HepG2 (cell line): ENCODE results near the gene PARN. TPM values are rescaled to one million over a fixed set of nuclear protein-coding genes. Genes with fewer than 3 reads are reported as not detected.

Source experiments
- ASH2L ChIP-seq: fragments of 300-600, 200-600 bp; sonication (generic); IDR thresholded peaks from 2 replicates; pipeline ENCODE4 v1.7.0; 2017; ENCODE audit warnings: low read depth, mild to moderate bottlenecking, moderate library complexity, mixed read lengths, low read length; ENCODE audit not compliant: insufficient read length
- ATF7 ChIP-seq, 2 experiments: fragments of 450-650 bp in 1 of 2; sonication (generic) in 1 of 2; formaldehyde crosslinking in 1 of 2; IDR thresholded peaks; 2 replicates each; pipeline versions ENCODE4 v1.4.0 to v1.6.1; 2016 to 2020; ENCODE audit warnings: antibody characterized with exemption in 1 of 2, mild to moderate bottlenecking in 1 of 2, missing genetic modification reagents in 1 of 2
- ATRX ChIP-seq: sonication (generic); formaldehyde crosslinking; IDR thresholded peaks from 2 replicates; pipeline ENCODE4 v1.4.0; 2020; ENCODE audit warnings: missing genetic modification reagents, borderline replicate concordance
- DMAP1 ChIP-seq: IDR thresholded peaks from 2 replicates; pipeline ENCODE4 v1.6.1; 2016
- EED ChIP-seq: sonication (generic); formaldehyde crosslinking; IDR thresholded peaks from 2 replicates; pipeline ENCODE4 v1.5.0; 2020; ENCODE audit warnings: mild to moderate bottlenecking, missing genetic modification reagents
- FOXK2 ChIP-seq: fragments of 450-650 bp; IDR thresholded peaks from 2 replicates; pipeline ENCODE4 v1.6.1; 2016
- HNRNPK ChIP-seq: fragments of 200-400 bp; formaldehyde crosslinking; IDR thresholded peaks from 2 replicates; pipeline ENCODE4 v1.6.1; 2018; ENCODE audit warnings: low read length, low read depth, moderate library complexity, mild to moderate bottlenecking; ENCODE audit not compliant: poor library complexity, severe bottlenecking
- HOXD1 ChIP-seq: sonication (generic); formaldehyde crosslinking; IDR thresholded peaks from 2 replicates; pipeline ENCODE4 v1.5.0; 2020; ENCODE audit warnings: missing genetic modification reagents
- NR2F2 ChIP-seq: IDR thresholded peaks from 2 replicates; pipeline ENCODE4 v1.6.1; 2012; ENCODE audit warnings: low read depth, inconsistent platforms, borderline replicate concordance
- PAX8 ChIP-seq: sonication (generic); formaldehyde crosslinking; IDR thresholded peaks from 2 replicates; pipeline ENCODE4 v1.8.0; 2022; ENCODE audit warnings: mild to moderate bottlenecking, missing genetic modification reagents, borderline replicate concordance
- PLRG1 ChIP-seq: fragments of 450-650 bp; conservative IDR thresholded peaks from 2 replicates; pipeline ENCODE4 v1.6.1; 2016
- RBM39 ChIP-seq: fragments of 200-400 bp; formaldehyde crosslinking; IDR thresholded peaks from one replicate; pipeline ENCODE4 v1.6.1; 2018; ENCODE audit warnings: antibody characterized with exemption, mild to moderate bottlenecking, low read depth, low read length; ENCODE audit not compliant: poor library complexity, severe bottlenecking
- RFX1 ChIP-seq: fragments of 450-650 bp; IDR thresholded peaks from 2 replicates; pipeline ENCODE4 v1.6.1; 2017
- SP2 ChIP-seq: sonication (generic); formaldehyde crosslinking; IDR thresholded peaks from 2 replicates; pipeline ENCODE4 v1.5.1; 2020; ENCODE audit warnings: mild to moderate bottlenecking, missing genetic modification reagents
- TRIM24 ChIP-seq: sonication (generic); formaldehyde crosslinking; IDR thresholded peaks from 2 replicates; pipeline ENCODE4 v1.8.0; 2022; ENCODE audit warnings: mild to moderate bottlenecking, missing genetic modification reagents
- XBP1 ChIP-seq: sonication (generic); formaldehyde crosslinking; IDR thresholded peaks from 2 replicates; pipeline ENCODE4 v1.5.0; 2020; ENCODE audit warnings: missing genetic modification reagents
- ZKSCAN8 ChIP-seq: IDR thresholded peaks from 2 replicates; pipeline ENCODE4 v1.6.1; 2016; ENCODE audit warnings: borderline replicate concordance, missing genetic modification reagents, missing compliant biosample characterization
- ZNF33B ChIP-seq: sonication (generic); formaldehyde crosslinking; IDR thresholded peaks from 2 replicates; pipeline ENCODE4 v1.5.1; 2020; ENCODE audit warnings: mild to moderate bottlenecking, missing genetic modification reagents
- ZNF570 ChIP-seq: sonication (generic); formaldehyde crosslinking; IDR thresholded peaks from 2 replicates; pipeline ENCODE4 v1.4.0; 2020; ENCODE audit warnings: mild to moderate bottlenecking, missing genetic modification reagents, borderline replicate concordance
- ZNF589 ChIP-seq: sonication (generic); formaldehyde crosslinking; conservative IDR thresholded peaks from 2 replicates; pipeline ENCODE4 v1.8.0; 2022; ENCODE audit warnings: mild to moderate bottlenecking, moderate library complexity, missing genetic modification reagents
- ZNF672 ChIP-seq: sonication (generic); formaldehyde crosslinking; IDR thresholded peaks from 2 replicates; pipeline ENCODE4 v1.8.1; 2022; ENCODE audit warnings: missing genetic modification reagents
- ZNF747 ChIP-seq: sonication (generic); formaldehyde crosslinking; IDR thresholded peaks from 2 replicates; pipeline ENCODE4 v1.8.1; 2023; ENCODE audit warnings: missing genetic modification reagents, mild to moderate bottlenecking, borderline replicate concordance
- ZNF790 ChIP-seq: sonication (generic); formaldehyde crosslinking; IDR thresholded peaks from 2 replicates; pipeline ENCODE4 v1.8.0; 2022; ENCODE audit warnings: missing genetic modification reagents, mild to moderate bottlenecking, borderline replicate concordance
- ZNF839 ChIP-seq: sonication (generic); formaldehyde crosslinking; IDR thresholded peaks from 2 replicates; pipeline ENCODE4 v1.4.0; 2020; ENCODE audit warnings: missing genetic modification reagents, mild to moderate bottlenecking, borderline replicate concordance
- polyA plus RNA-seq, 8 experiments: library from polyadenylated mRNA; depleted of rRNA in 3 of 8; stranded (reverse) in 7 of 8; unstranded in 1 of 8; fragments of >200 nt; fragmentation: Illumina TruSeq in 4 of 8; extraction: Trizol in 4 of 8; gene quantifications; 2 replicates each; pipeline versions ENCODE4 v1.2.1 to v1.2.3, GENCODE V29; 2011 to 2016; ENCODE audit warnings: low read depth in 4 of 8, missing spikeins in 1 of 8, mixed read lengths in 1 of 8; ENCODE audit not compliant: insufficient read depth in 1 of 8
- total RNA-seq, 5 experiments: library from RNA; depleted of rRNA; stranded (reverse); fragments of >200 nt; fragmentation: Illumina TruSeq; extraction: Trizol; gene quantifications; 2 replicates each; pipeline ENCODE4 v1.2.3, GENCODE V29; 2016; ENCODE audit warnings: low read depth in 1 of 5
- TF ChIP-seq, protein P1 (sequence below): sonication (generic); formaldehyde crosslinking; IDR thresholded peaks from 2 replicates; pipeline ENCODE4 v1.5.0; 2020; ENCODE audit warnings: mild to moderate bottlenecking, missing genetic modification reagents, borderline replicate concordance
- TF ChIP-seq, protein P2 (sequence below): IDR thresholded peaks from 2 replicates; pipeline ENCODE4 v1.6.1; 2016; ENCODE audit warnings: low read depth, borderline replicate concordance

The PARN gene
- total and polyA plus RNA-seq, 2 of the 13 experiments (the other 11 are each of a cell fraction or from before 2014, with no cell fraction given), result 13.3 to 47.6 TPM

DNA sequence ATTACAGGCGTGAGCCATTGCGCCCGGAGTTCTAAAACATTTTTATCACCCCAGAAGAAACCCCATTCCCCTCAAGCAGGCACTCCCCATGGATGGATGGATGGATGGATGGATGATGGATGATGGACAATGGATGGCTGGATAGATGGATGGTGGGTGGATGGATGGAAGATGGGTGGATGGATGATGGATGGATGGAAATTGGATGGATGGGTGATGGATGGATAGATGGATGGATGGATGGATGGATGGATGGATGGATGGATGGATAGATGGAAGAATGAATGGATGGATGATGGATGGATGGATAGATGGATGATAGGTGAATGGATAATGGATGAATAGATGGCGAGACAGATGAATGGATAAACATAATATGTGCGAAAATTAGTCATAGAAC, 47.6 kb upstream of the PARN start (continued):
- TF ChIP-seq, protein P1, sequence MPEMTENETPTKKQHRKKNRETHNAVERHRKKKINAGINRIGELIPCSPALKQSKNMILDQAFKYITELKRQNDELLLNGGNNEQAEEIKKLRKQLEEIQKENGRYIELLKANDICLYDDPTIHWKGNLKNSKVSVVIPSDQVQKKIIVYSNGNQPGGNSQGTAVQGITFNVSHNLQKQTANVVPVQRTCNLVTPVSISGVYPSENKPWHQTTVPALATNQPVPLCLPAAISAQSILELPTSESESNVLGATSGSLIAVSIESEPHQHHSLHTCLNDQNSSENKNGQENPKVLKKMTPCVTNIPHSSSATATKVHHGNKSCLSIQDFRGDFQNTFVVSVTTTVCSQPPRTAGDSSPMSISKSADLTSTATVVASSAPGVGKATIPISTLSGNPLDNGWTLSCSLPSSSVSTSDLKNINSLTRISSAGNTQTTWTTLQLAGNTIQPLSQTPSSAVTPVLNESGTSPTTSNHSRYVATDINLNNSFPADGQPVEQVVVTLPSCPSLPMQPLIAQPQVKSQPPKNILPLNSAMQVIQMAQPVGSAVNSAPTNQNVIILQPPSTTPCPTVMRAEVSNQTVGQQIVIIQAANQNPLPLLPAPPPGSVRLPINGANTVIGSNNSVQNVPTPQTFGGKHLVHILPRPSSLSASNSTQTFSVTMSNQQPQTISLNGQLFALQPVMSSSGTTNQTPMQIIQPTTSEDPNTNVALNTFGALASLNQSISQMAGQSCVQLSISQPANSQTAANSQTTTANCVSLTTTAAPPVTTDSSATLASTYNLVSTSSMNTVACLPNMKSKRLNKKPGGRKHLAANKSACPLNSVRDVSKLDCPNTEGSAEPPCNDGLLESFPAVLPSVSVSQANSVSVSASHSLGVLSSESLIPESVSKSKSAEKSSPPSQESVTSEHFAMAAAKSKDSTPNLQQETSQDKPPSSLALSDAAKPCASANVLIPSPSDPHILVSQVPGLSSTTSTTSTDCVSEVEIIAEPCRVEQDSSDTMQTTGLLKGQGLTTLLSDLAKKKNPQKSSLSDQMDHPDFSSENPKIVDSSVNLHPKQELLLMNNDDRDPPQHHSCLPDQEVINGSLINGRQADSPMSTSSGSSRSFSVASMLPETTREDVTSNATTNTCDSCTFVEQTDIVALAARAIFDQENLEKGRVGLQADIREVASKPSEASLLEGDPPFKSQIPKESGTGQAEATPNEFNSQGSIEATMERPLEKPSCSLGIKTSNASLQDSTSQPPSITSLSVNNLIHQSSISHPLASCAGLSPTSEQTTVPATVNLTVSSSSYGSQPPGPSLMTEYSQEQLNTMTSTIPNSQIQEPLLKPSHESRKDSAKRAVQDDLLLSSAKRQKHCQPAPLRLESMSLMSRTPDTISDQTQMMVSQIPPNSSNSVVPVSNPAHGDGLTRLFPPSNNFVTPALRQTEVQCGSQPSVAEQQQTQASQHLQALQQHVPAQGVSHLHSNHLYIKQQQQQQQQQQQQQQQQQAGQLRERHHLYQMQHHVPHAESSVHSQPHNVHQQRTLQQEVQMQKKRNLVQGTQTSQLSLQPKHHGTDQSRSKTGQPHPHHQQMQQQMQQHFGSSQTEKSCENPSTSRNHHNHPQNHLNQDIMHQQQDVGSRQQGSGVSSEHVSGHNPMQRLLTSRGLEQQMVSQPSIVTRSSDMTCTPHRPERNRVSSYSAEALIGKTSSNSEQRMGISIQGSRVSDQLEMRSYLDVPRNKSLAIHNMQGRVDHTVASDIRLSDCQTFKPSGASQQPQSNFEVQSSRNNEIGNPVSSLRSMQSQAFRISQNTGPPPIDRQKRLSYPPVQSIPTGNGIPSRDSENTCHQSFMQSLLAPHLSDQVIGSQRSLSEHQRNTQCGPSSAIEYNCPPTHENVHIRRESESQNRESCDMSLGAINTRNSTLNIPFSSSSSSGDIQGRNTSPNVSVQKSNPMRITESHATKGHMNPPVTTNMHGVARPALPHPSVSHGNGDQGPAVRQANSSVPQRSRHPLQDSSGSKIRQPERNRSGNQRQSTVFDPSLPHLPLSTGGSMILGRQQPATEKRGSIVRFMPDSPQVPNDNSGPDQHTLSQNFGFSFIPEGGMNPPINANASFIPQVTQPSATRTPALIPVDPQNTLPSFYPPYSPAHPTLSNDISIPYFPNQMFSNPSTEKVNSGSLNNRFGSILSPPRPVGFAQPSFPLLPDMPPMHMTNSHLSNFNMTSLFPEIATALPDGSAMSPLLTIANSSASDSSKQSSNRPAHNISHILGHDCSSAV (CRISPR knock-in tag), result no peak
- TF ChIP-seq ZNF790 (CRISPR knock-in tag) (no peak), ATRX (CRISPR knock-in tag) (no peak), RFX1 (no peak), ZKSCAN8 (no peak), ZNF589 (no peak), FOXK2 (0 out of 2 replicates have a peak, but pooled peaks have one; percentile 29), ZNF747 (CRISPR knock-in tag) (no peak), HOXD1 (CRISPR knock-in tag) (no peak), ZNF672 (no peak), XBP1 (CRISPR knock-in tag) (no peak), EED (no peak), NR2F2 (no peak), SP2 (CRISPR knock-in tag) (no peak), PLRG1 (0 out of 2 replicates have a peak, but pooled peaks have one; percentile 57), PAX8 (CRISPR knock-in tag) (no peak), ATF7 (IDR thresholded peaks at IDR 0.05) (peak; percentile 57; the same call in 1 of the 2 replicates), ATF7 (CRISPR knock-in tag; IDR thresholded peaks at IDR 0.05) (no peak), DMAP1 (CRISPR knock-in tag) (no peak), ASH2L (no peak), HNRNPK (no peak), ZNF839 (CRISPR knock-in tag) (no peak), RBM39 (no peak), ZNF33B (no peak), ZNF570 (CRISPR knock-in tag) (no peak), TRIM24 (CRISPR knock-in tag) (no peak)
- TF ChIP-seq, protein P2, sequence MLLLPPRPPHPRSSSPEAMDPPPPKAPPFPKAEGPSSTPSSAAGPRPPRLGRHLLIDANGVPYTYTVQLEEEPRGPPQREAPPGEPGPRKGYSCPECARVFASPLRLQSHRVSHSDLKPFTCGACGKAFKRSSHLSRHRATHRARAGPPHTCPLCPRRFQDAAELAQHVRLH (CRISPR knock-in tag), result no peak
